NCI-H1105 treated with DMSO at 0.1 percent for 48 hours (cell line): ENCODE results near the gene LIN7A.
A peak's percentile ranks its signal among the peaks of the same experiment; 100 is the strongest.
"Not testable (repeated sequence)": the region's sequence is repeated elsewhere in the genome, so short reads cannot be mapped to it uniquely, and the experiment has no call there.

Experiments used
- DNase-seq: peaks from one replicate; lab custom pipeline; 2025; lab: John Stamatoyannopoulos, UW

Gene LIN7A

DNA sequence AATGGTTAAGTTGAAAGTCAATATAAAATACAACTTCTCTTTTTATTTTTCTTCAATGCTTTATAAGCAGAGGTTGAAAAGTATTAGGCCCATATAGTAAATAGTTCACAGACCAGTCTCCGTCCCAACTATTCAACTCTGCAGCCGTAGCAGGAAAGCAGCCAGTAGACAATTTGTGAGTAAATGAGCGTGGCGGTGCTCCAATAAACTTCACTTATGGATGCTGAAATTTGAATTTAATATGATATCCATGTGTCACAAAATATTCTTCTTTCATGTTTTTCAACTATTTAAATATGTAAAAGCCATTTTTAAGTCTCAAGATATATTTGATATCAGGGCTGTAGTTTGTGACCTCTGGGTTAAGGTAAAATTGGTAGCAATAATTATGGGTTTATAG is 17.7 kb downstream of the LIN7A start:
- DNase-seq: no peak

DNA sequence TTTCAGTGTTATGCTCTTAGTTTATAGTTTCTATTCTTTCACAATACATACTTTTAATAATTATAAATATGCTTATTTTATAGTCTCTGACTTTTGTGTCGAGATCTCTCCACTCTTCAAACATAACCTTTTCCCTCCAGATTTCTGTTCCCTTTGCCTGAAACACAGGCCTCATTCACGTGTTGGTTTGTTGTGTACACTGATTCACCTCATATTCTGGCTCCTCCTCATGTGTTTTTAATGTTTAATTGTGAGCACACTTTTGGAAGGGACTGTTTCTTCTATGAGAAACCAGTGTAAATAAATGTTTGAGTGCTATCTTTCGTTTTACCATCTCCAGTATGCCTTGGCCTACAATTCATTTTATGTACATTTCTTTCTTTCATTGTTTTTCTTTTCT is 20.1 kb downstream of the LIN7A start:
- no peak for DNase-seq

- DNase-seq: no peak
Measured at GRCh38 chr12:80912901-80913770, 24.6 kb downstream of the LIN7A start.

- no peak for DNase-seq
Measured at GRCh38 chr12:80909370-80909769, 28.4 kb downstream of the LIN7A start.

- DNase-seq: no peak
Measured at GRCh38 chr12:80902711-80903110, 35.0 kb downstream of the LIN7A start.

DNA sequence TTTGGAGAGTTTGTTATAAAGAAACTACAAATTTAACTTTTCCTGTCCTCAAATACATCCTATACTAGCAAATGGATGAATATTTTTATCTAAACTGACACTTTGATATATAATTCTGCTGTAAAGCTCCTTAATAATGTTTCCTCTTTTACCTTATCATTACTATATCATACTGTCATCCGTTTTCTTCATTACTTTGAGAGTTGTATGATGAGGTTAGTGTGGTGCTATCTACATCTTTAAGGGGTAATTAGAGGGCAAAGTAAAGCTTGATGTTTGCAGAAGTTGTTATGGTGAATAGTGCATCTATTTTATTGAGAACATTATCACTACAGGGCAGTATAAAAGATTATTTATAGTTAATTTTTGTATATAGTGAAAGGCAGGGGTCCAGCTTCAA is 36.1 kb downstream of the LIN7A start:
- no peak for DNase-seq

- no peak for DNase-seq
Measured at GRCh38 chr12:80895240-80895639, 42.5 kb downstream of the LIN7A start.

DNA sequence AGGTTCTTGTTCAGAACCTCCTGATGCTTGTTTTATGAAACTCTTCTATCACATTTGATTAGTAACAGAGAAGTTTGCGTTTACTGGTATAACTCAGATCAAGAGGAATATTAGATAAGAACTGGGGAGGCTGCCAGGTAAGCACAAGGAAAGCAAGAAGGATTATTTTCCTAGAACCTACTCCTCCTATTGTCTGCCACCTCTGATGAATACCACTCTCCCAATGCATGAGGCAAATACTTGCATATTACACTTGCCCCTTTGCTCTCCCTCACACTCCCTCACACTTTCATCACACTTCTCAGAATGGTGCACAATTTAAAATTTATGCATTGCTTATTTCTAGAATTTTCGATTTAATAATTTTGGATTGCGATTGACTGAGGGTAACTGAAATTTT is 43.6 kb downstream of the LIN7A start:
- no peak for DNase-seq

DNA sequence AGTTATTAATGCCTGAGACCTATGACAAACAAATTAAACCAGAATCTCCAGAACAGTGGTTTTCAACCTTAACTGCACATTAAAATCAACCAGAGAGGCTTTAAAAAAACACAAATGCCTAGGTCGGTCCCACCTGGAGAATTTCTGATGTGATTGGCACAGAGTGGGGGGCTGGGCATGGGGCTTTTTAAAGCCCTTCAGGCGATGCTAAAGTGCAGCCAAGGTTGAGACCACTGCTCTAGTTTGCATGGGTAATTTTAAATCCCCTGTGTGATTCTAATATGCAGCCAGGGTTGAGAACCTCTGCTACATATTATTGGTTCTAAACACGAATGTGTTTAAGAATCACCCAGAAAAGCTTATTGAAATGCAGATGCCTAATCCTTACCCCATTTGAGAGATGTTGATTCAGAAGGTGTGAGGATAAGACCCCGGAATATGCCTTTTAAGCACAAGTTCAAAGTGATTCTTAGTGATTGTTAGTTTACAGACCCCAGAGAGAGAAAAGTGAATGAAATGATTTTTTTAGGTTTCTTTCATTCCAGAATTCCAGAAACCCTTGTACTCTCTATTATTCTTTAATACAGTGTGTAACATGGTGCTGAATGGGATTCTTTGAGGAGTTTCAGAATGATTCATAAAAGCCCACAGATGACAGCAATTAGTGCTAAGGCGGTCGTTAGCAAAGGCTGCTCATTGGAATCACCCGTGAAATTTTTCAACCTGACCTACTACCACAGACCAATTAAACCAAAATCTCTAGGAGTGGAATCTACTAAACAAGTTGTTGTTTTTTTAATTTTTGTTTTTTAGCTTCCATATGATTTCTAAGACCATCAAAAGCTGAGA is 44.9 kb downstream of the LIN7A start:
- DNase-seq: no peak

GRCh38 chr12:80884651-80885050 is 53.1 kb downstream of the LIN7A start:
- no peak for DNase-seq

GRCh38 chr12:80881106-80881505 is 56.6 kb downstream of the LIN7A start:
- peak; percentile 41 for DNase-seq

GRCh38 chr12:80878452-80878851 is 59.3 kb downstream of the LIN7A start:
- not testable (repeated sequence) for DNase-seq

GRCh38 chr12:80877721-80878265 is 59.9 kb downstream of the LIN7A start:
- peak; percentile 90 for DNase-seq

DNA sequence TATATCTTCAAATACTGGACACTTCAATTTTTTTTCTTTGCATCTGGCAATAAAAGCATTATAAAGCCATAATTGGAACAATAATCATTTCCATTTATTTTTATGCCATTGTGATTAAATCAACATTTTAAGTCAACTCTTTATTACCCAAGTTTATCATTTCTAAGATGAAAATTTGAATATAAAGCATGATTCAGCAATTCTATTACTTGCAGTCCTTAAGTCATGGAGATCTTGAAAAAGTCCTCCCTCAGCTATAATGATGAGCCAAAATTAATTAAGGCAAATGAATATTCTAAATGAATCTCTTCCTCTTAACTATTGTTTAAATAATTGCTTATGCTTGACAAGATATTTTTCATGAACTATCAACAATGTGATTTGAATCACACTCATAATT is 65.7 kb downstream of the LIN7A start:
- no peak for DNase-seq

DNA sequence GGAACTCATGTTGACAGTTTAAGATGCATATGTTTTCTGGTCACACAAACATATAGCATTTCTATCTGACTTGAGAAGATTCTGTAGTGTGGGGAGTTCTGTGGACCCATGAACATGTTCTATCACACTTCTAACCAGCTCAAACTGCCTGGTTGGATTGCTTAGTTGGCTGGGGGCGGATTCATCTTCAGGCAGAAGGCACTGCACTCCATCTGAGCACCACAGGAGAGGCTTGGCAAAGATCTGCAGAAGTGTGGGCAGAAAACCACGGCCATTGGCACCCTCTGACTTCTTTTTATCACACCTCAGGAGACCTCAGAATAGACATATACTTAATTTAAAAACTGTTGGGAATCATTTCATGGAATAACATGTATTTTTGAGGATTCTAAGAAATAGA is 68.5 kb downstream of the LIN7A start:
- DNase-seq: no peak

DNA sequence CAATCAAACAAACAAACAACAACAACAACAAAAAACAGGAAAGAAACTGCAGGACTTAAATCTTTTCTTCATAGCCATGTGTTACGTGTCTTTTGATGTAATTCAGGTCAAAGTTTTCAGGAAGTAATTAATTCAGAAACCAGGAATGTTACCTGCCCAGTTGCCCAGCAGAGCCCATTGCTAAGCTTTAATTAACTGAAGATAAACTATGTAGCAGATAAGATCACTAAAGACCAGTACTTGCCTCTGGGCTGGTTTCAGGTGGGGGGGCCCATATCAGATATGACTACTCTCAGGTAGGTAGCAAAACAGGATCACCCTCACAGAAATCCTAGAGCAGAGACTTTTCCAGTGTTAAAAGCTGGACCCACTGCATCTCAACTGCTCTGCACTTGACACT is 69.2 kb downstream of the LIN7A start:
- no peak for DNase-seq

DNA sequence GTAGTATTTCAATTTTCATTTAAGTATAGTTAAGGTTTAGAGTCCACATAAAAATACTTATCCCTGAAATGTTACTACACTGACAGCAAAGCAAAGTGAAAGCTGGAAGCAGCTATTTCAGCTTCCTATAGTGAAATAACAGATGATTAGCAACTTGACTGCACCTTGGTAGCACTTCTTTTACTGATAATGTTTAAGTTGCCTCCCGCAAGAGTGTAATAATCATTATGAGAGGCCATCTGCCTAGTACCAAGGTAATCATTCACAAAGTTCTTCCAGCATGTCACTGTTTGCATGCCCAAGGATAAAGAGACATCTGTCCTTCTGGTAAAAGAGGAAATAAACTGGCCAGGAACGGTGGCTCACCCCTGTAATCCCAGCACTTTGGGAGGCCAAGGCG is 69.8 kb downstream of the LIN7A start:
- DNase-seq: no peak

- DNase-seq: no peak
Measured at GRCh38 chr12:80864046-80864735, 73.5 kb downstream of the LIN7A start.

- DNase-seq: no peak
Measured at GRCh38 chr12:80862531-80862930, 75.2 kb downstream of the LIN7A start.

- DNase-seq: no peak
Measured at GRCh38 chr12:80861641-80862378, 75.9 kb downstream of the LIN7A start.

GRCh38 chr12:80860928-80861327 is 76.8 kb downstream of the LIN7A start:
- DNase-seq: no peak

DNA sequence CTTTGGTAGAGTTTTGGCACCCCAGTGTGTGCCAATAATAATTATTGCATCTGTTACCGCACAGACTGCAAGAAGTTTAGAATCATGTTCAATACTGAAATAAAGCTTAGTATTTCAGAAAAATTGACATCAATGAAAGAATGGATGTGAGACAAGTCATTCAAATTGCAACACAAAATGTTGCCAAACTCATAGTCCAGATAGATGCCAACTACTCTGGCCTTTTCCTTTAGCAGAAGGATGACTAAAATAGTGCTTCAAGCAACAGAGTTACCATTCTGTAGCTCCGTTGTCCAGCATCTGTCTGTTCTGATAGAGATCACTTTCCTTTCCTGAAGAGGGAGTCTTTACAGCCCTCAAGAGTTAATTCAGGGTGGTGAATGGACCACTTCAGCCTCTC is 77.5 kb downstream of the LIN7A start:
- DNase-seq: no peak
